Measurements from ENCODE around the gene FTO.

Gene FTO

GRCh38 chr16:53946746-53947386 lies 242.9 kb downstream of the FTO start:
- DNase-seq (ENCODE audit: extremely low read depth, low read depth) = no peak
- H3K4me3 ChIP-seq (replicated peaks; ENCODE audit: low read depth, low read length) = no peak overlapping the region
- no peak for TF ChIP-seq CTCF (IDR thresholded peaks at IDR 0.05; ENCODE audit: low read depth, low read length, missing control alignments)

- TF ChIP-seq CTCF (IDR thresholded peaks at IDR 0.05; ENCODE audit: low read depth, low read length, missing control alignments) = no peak
- no peak for DNase-seq (ENCODE audit: extremely low read depth, low read depth)
- no peak overlapping the region for H3K4me3 ChIP-seq (replicated peaks; ENCODE audit: low read depth, low read length)
Measured at GRCh38 chr16:53947642-53948041, 243.7 kb downstream of the FTO start.

- H3K4me3 ChIP-seq (replicated peaks; ENCODE audit: low read depth, low read length) = no peak overlapping the region
- no peak for TF ChIP-seq CTCF (IDR thresholded peaks at IDR 0.05; ENCODE audit: low read depth, low read length, missing control alignments)
- no peak for DNase-seq (ENCODE audit: extremely low read depth, low read depth)
Measured at GRCh38 chr16:53948326-53948725, 244.4 kb downstream of the FTO start.

GRCh38 chr16:53948734-53949430 lies 244.9 kb downstream of the FTO start:
- H3K4me3 ChIP-seq (replicated peaks; ENCODE audit: low read depth, low read length) = no peak overlapping the region
- no peak for DNase-seq (ENCODE audit: extremely low read depth, low read depth)
- TF ChIP-seq CTCF (IDR thresholded peaks at IDR 0.05; ENCODE audit: low read depth, low read length, missing control alignments) = no peak

GRCh38 chr16:53949715-53950410 lies 245.9 kb downstream of the FTO start:
- H3K4me3 ChIP-seq (replicated peaks; ENCODE audit: low read depth, low read length) = no peak overlapping the region
- TF ChIP-seq CTCF (IDR thresholded peaks at IDR 0.05; ENCODE audit: low read depth, low read length, missing control alignments) = no peak
- no peak for DNase-seq (ENCODE audit: extremely low read depth, low read depth)

GRCh38 chr16:53950677-53951076 lies 246.7 kb downstream of the FTO start:
- H3K4me3 ChIP-seq (replicated peaks; ENCODE audit: low read depth, low read length) = no peak overlapping the region
- no peak for TF ChIP-seq CTCF (IDR thresholded peaks at IDR 0.05; ENCODE audit: low read depth, low read length, missing control alignments)
- no peak for DNase-seq (ENCODE audit: extremely low read depth, low read depth)

Data from HFF-Myc (cell line).